ENCODE measurements around the gene SCN8A. TPM values are rescaled to one million over a fixed set of nuclear protein-coding genes. Genes with fewer than 3 reads are reported as not detected.

SCN8A gene
- total and polyA plus RNA-seq, 2 donors from 2014 or later = 0.34 to 1.4 TPM

- Histone ChIP-seq H3K27ac (ENCODE audit: low read depth in 2 of 2, low read length in 2 of 2) (no peak overlapping the region), H3K4me1 (ENCODE audit: control insufficient read depth in 2 of 3, insufficient read depth in 2 of 3, low read depth in 1 of 3, low read length in 3 of 3) (no peaks in the 10 kb centered on the region), H3K4me3 (ENCODE audit: low read length in 3 of 3) (no peak overlapping the region), H3K27me3 (ENCODE audit: control insufficient read depth, insufficient read depth, low read length) (no peaks in the 10 kb centered on the region), H3K36me3 (ENCODE audit: control insufficient read depth in 2 of 3, insufficient read depth in 3 of 3, low read length in 3 of 3) (no peaks in the 10 kb centered on the region), H3K9ac (ENCODE audit: low read length in 3 of 3) (no peak overlapping the region), H3K9me3 (ENCODE audit: control insufficient read depth in 2 of 3, insufficient read depth in 1 of 3, low read length in 3 of 3) (no peaks in the 10 kb centered on the region)
- FAIRE-seq (no peak), DNase-seq (no peak)
- no peak for TF ChIP-seq CTCF (IDR thresholded peaks at IDR 0.05; ENCODE audit: borderline replicate concordance, extremely low read depth, insufficient read depth)
- intact Hi-C loops (cut with DNase I) = no loop called here
Observed at GRCh38 chr12:51749206-51749985, 158.4 kb downstream of the SCN8A start.

- DNase-seq = no peak
- Histone ChIP-seq H3K4me1 (ENCODE audit: control insufficient read depth in 2 of 3, insufficient read depth in 2 of 3, low read depth in 1 of 3, low read length in 3 of 3) (no peaks in the 10 kb centered on the region), H3K27ac (ENCODE audit: low read depth in 2 of 2, low read length in 2 of 2) (no peak overlapping the region), H3K4me3 (ENCODE audit: low read length in 3 of 3) (no peak overlapping the region), H3K9me3 (ENCODE audit: control insufficient read depth in 2 of 3, insufficient read depth in 1 of 3, low read length in 3 of 3) (no peaks in the 10 kb centered on the region), H3K9ac (ENCODE audit: low read length in 3 of 3) (no peak overlapping the region), H3K27me3 (ENCODE audit: control insufficient read depth, insufficient read depth, low read length) (no peaks in the 10 kb centered on the region), H3K36me3 (ENCODE audit: control insufficient read depth in 2 of 3, insufficient read depth in 3 of 3, low read length in 3 of 3) (no peaks in the 10 kb centered on the region)
- no peak for TF ChIP-seq CTCF (IDR thresholded peaks at IDR 0.05; ENCODE audit: borderline replicate concordance, extremely low read depth, insufficient read depth)
- intact Hi-C loops (cut with DNase I) = no loop called here
- FAIRE-seq = no peak
Observed at GRCh38 chr12:51749986-51750317, 158.9 kb downstream of the SCN8A start.

GRCh38 chr12:51751661-51752060 is 160.6 kb downstream of the SCN8A start:
- no peak overlapping the region for H3K9ac ChIP-seq (ENCODE audit: low read length in 3 of 3)
- peak in 1 of 5 donors; percentile 7 for DNase-seq
- H3K4me1 ChIP-seq (ENCODE audit: control insufficient read depth in 2 of 3, insufficient read depth in 2 of 3, low read depth in 1 of 3, low read length in 3 of 3) = no peaks in the 10 kb centered on the region
- intact Hi-C loops (cut with DNase I) = no loop called here
- no peaks in the 10 kb centered on the region for H3K9me3 ChIP-seq (ENCODE audit: control insufficient read depth in 2 of 3, insufficient read depth in 1 of 3, low read length in 3 of 3)
- H3K27ac ChIP-seq (ENCODE audit: low read depth in 2 of 2, low read length in 2 of 2) = peak overlapping the region in 1 of 2 donors; percentile 15
- TF ChIP-seq CTCF (IDR thresholded peaks at IDR 0.05; ENCODE audit: borderline replicate concordance, extremely low read depth, insufficient read depth) = no peak
- no peaks in the 10 kb centered on the region for H3K36me3 ChIP-seq (ENCODE audit: control insufficient read depth in 2 of 3, insufficient read depth in 3 of 3, low read length in 3 of 3)
- no peak for FAIRE-seq
- H3K4me3 ChIP-seq (ENCODE audit: low read length in 3 of 3) = no peak overlapping the region
- no peaks in the 10 kb centered on the region for H3K27me3 ChIP-seq (ENCODE audit: control insufficient read depth, insufficient read depth, low read length)
